Activated CD8-positive, alpha-beta T cell treated with anti-CD3 and anti-CD28 coated beads for 36 hours (primary cell): ENCODE data around the gene SIT1. TPM values are rescaled to one million over a fixed set of nuclear protein-coding genes. Genes with fewer than 3 reads are reported as not detected.

Experiments used
- ATAC-seq: fragments of 200-7000 bp; cut with Tn5 transposase; one replicate; pipeline ENCODE4 v1.10.0; 2021; ENCODE audit warnings: mild to moderate bottlenecking, moderate library complexity
- CTCF ChIA-PET: fragments of 350-600 bp; sonication (Branson Sonifier 250); formaldehyde crosslinking; loops from one replicate; lab custom pipeline; 2021; ENCODE audit warnings: antibody characterized with exemption; lab: Charles Lee
- POLR2A ChIA-PET: fragments of 350-600 bp; sonication (Branson Sonifier 250); formaldehyde crosslinking; loops from one replicate; lab custom pipeline; 2021; ENCODE audit warnings: antibody characterized with exemption; lab: Charles Lee
- DNase-seq: peaks from one replicate; pipeline ENCODE4 v3.0.0-alpha.2; 2020
- H3K27ac Mint-ChIP-seq: one replicate; pipeline ENCODE4 v1.8.0; 2021; ENCODE audit warnings: mild to moderate bottlenecking, mixed read lengths
- H3K27me3 Mint-ChIP-seq: one replicate; pipeline ENCODE4 v1.8.0; 2021; ENCODE audit warnings: mixed read lengths
- H3K36me3 Mint-ChIP-seq: one replicate; pipeline ENCODE4 v1.8.0; 2021; ENCODE audit warnings: low read depth, mixed read lengths
- H3K4me1 Mint-ChIP-seq: one replicate; pipeline ENCODE4 v1.8.0; 2021; ENCODE audit warnings: low read depth, mixed read lengths
- H3K4me3 Mint-ChIP-seq: one replicate; pipeline ENCODE4 v1.8.0; 2021; ENCODE audit warnings: mild to moderate bottlenecking, moderate library complexity, mixed read lengths
- H3K9me3 Mint-ChIP-seq: one replicate; pipeline ENCODE4 v1.8.0; 2021; ENCODE audit warnings: mixed read lengths
- intact Hi-C: fragments of 100-400 bp; cut with micrococcal nuclease; formaldehyde crosslinking; loops from one replicate; pipeline ENCODE4 v1.10.0; 2022
- total RNA-seq, 2 experiments: library from RNA; stranded (reverse); gene quantifications; one replicate each; pipeline ENCODE4 v1.2.3, GENCODE V29; 2021
- TF ChIP-seq, protein P1 (sequence below): fragments of 200-600 bp; IDR thresholded peaks from one replicate; pipeline ENCODE4 v1.8.0; 2022; ENCODE audit warnings: antibody characterized with exemption, mild to moderate bottlenecking

The SIT1 gene
- total RNA-seq, 2 experiments from 2014 or later, result 99.9 to 102 TPM

DNA sequence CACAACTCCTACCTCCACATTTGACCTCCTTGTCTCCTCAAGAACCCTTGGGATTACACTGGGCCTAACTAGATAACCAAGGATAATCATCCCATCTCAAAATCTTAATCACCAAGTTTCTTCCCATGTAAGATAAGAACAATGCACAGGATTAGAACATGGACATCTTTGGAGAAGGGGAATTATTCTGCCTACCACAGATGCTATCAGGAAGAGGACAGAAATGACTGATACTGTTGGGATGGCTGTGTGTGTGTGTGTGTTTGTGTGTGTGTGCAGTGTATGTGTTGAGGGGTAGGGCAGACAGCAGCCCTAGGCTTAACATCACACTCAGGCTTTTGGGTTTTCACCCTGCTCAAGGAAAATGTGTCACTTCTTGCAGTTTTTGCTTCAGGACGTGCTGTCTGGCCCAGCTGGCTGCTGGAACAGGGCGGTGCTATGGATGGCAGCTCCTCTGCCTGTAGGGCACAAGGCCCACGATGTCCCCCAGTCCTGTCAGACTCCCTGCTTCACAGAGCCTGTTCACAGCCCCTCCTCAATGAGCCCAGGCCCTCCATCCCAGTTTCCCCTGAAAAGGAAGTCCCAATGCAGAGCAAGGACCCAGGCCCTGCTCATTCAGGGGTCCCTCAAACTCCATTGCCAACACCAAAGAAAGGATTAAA is 30.7 kb upstream of the SIT1 start:
- H3K27ac Mint-ChIP-seq, result no peak overlapping the region

DNA sequence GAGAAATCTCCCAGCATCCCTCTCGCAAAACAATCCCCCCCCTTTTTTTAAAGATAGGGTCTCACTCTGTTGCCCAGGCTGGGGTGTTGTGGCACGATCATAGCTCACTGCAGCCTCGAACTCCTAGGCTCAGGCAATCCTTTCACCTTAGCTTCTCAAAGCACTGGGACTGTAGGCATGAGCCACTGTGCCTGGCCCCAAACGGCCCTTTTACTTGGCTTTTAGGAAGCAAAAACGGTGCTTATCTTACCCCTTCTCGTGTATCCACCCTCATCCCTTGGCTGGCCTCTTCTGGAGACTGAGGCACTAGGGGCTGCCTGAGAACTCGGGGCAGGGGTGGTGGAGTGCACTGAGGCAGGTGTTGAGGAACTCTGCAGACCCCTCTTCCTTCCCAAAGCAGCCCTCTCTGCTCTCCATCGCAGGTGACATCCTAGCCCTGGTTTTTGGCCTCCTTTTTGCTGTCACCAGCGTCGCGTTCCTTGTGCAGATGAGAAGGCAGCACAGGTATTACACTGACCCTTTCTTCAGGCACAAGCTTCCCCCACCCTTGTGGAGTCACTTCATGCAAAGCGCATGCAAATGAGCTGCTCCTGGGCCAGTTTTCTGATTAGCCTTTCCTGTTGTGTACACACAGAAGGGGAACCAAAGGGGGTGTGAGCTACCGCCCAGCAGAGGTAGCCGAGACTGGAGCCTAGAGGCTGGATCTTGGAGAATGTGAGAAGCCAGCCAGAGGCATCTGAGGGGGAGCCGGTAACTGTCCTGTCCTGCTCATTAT is 29.8 kb upstream of the SIT1 start:
- Mint-ChIP-seq H3K27ac (no peak overlapping the region), H3K4me3 (no peak overlapping the region), H3K36me3 (no peaks in the 10 kb centered on the region), H3K9me3 (no peaks in the 10 kb centered on the region), H3K4me1 (peaks cover 6% of the 10 kb centered on the region), H3K27me3 (peaks cover 4% of the 10 kb centered on the region)
- POLR2A ChIA-PET, result interaction anchor here (1.1 to 1.2 kb wide), 2 partner anchors 17 to 41 kb away, joined by 3 read pairs; no protein-coding TSS in a partner anchor
- CTCF ChIA-PET, result interaction anchor here (1.0 to 10.8 kb wide), 3 partner anchors 16 to 48 kb away, joined by 3 to 106 read pairs (median 7); partner anchors contain the start of genes CCDC107 and RMRP
- no peak for DNase-seq
- no peak for ATAC-seq
- intact Hi-C loops, result no loop called here
- TF ChIP-seq, protein P1, sequence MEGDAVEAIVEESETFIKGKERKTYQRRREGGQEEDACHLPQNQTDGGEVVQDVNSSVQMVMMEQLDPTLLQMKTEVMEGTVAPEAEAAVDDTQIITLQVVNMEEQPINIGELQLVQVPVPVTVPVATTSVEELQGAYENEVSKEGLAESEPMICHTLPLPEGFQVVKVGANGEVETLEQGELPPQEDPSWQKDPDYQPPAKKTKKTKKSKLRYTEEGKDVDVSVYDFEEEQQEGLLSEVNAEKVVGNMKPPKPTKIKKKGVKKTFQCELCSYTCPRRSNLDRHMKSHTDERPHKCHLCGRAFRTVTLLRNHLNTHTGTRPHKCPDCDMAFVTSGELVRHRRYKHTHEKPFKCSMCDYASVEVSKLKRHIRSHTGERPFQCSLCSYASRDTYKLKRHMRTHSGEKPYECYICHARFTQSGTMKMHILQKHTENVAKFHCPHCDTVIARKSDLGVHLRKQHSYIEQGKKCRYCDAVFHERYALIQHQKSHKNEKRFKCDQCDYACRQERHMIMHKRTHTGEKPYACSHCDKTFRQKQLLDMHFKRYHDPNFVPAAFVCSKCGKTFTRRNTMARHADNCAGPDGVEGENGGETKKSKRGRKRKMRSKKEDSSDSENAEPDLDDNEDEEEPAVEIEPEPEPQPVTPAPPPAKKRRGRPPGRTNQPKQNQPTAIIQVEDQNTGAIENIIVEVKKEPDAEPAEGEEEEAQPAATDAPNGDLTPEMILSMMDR, result no peak

More for the DNA sequence above, 30.7 kb upstream of the SIT1 start:
- DNase-seq (no peak), ATAC-seq (no peak)
- H3K4me1 Mint-ChIP-seq, result peaks cover 4% of the 10 kb centered on the region
- POLR2A ChIA-PET, result no interaction called here
- H3K36me3 Mint-ChIP-seq, result no peaks in the 10 kb centered on the region
- H3K9me3 Mint-ChIP-seq, result no peaks in the 10 kb centered on the region
- intact Hi-C loops, result no loop called here
- peaks cover 1% of the 10 kb centered on the region for H3K27me3 Mint-ChIP-seq
- no peak overlapping the region for H3K4me3 Mint-ChIP-seq
- CTCF ChIA-PET, result interaction anchor here (10.8 kb wide), 1 partner anchor 15 kb away, joined by 106 read pairs; no protein-coding TSS in a partner anchor
- TF ChIP-seq, protein P1, result no peak

DNA sequence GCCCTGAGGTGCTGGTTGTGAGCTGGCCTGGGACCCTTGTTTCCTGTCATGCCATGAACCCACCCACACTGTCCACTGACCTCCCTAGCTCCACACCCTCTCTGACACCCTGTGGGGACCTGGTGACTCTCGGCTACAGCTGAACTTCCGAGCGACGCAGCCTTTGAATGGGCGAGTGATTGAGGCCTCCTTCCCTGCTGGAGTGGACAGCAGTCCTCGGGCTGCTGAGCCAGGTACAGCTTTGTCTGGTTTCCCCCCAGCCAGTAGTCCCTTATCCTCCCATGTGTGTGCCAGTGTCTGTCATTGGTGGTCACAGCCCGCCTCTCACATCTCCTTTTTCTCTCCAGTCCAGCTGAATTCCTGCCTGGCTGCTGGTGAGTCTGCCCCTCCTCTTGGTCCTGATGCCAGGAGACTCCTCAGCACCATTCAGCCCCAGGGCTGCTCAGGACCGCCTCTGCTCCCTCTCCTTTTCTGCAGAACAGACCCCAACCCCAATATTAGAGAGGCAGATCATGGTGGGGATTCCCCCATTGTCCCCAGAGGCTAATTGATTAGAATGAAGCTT is 29.1 kb upstream of the SIT1 start:
- ChIA-PET CTCF (interaction anchor here (1.0 to 10.8 kb wide), 3 partner anchors 17 to 48 kb away, joined by 3 to 106 read pairs (median 7); partner anchors contain the start of genes CCDC107 and RMRP), POLR2A (interaction anchor here (1.1 to 1.2 kb wide), 2 partner anchors 17 to 42 kb away, joined by 3 read pairs; no protein-coding TSS in a partner anchor)
- TF ChIP-seq, protein P1, result no peak
- no peak overlapping the region for H3K4me3 Mint-ChIP-seq
- ATAC-seq, result no peak
- intact Hi-C loops, result no loop called here
- peaks cover 4% of the 10 kb centered on the region for H3K27me3 Mint-ChIP-seq
- no peaks in the 10 kb centered on the region for H3K9me3 Mint-ChIP-seq
- H3K27ac Mint-ChIP-seq, result no peak overlapping the region
- no peaks in the 10 kb centered on the region for H3K36me3 Mint-ChIP-seq
- DNase-seq, result no peak
- H3K4me1 Mint-ChIP-seq, result peaks cover 8% of the 10 kb centered on the region

DNA sequence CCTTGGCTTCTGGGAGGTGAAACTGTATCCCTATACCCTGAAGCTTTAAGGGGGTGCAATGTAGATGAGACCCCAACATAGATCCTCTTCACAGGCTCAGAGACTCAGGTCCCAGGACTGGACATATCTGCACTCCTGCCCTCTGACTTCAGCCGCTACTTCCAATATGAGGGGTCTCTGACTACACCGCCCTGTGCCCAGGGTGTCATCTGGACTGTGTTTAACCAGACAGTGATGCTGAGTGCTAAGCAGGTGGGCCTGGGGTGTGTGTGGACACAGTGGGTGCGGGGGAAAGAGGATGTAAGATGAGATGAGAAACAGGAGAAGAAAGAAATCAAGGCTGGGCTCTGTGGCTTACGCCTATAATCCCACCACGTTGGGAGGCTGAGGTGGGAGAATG is 28.4 kb upstream of the SIT1 start:
- ATAC-seq, result no peak
- Mint-ChIP-seq H3K4me3 (no peak overlapping the region), H3K9me3 (no peaks in the 10 kb centered on the region), H3K27me3 (peaks cover 9% of the 10 kb centered on the region), H3K27ac (no peak overlapping the region), H3K36me3 (no peaks in the 10 kb centered on the region), H3K4me1 (peaks cover 13% of the 10 kb centered on the region)
- no peak for DNase-seq
- CTCF ChIA-PET, result interaction anchor here (2.1 to 10.8 kb wide), 2 partner anchors 18 to 21 kb away, joined by 7 to 106 read pairs; partner anchors contain the start of genes CCDC107 and RMRP
- TF ChIP-seq, protein P1, result no peak
- intact Hi-C loops, result no loop called here
- POLR2A ChIA-PET, result no interaction called here
